Endothelial cell of umbilical vein (primary cell): ENCODE data around the gene SMIM17. TPM values are rescaled to one million over a fixed set of nuclear protein-coding genes. Genes with fewer than 3 reads are reported as not detected.

ENCODE experiments used
- BruUV-seq: library from RNA; stranded (reverse); fragments of 400-500 nt; replicated peaks from 2 replicates; lab custom pipeline; 2021; lab: Mats Ljungman, UMichigan
- CTCF ChIA-PET: fragments of 300-600, 350-600 bp; sonication (Branson Sonifier 250); formaldehyde crosslinking; loops from one replicate; lab custom pipeline; 2021; ENCODE audit warnings: antibody characterized with exemption, inconsistent platforms; lab: Charles Lee
- POLR2A ChIA-PET: fragments of 300-600, 350-600 bp; sonication (Branson Sonifier 250); formaldehyde crosslinking; loops from one replicate; lab custom pipeline; 2021; ENCODE audit warnings: antibody characterized with exemption, inconsistent platforms; lab: Charles Lee
- DNase-seq: peaks from one replicate; pipeline ENCODE4 v3.0.0-alpha.2; 2011; ENCODE audit warnings: low read depth, low spot score
- FAIRE-seq: peaks from 2 replicates; lab custom pipeline; 2011; peaks lifted over from hg19 to GRCh38; lab: Jason Lieb, UNC
- H2AFZ ChIP-seq: 2 replicates; pipeline ENCODE4 v1.6.0; 2012; ENCODE audit warnings: low read depth, low read length, control low read depth, inconsistent platforms
- H3K27ac ChIP-seq: 2 replicates; pipeline ENCODE4 v1.5.1; 2011; ENCODE audit warnings: low read depth, mild to moderate bottlenecking, control low read depth, low read length, moderate library complexity; ENCODE audit not compliant: insufficient read depth
- H3K27me3 ChIP-seq, 2 experiments: 2 replicates each; pipeline versions ENCODE4 v1.6.0 to v1.6.1; 2011; ENCODE audit warnings: low read length in 2 of 2, mixed read lengths in 1 of 2; ENCODE audit not compliant: control insufficient read depth in 2 of 2, insufficient read depth in 2 of 2
- H3K36me3 ChIP-seq, 2 experiments: 2 replicates in 1 of 2; 3 replicates in 1 of 2; pipeline ENCODE4 v1.5.1; 2011; ENCODE audit warnings: low read length in 2 of 2, mild to moderate bottlenecking in 1 of 2, moderate library complexity in 1 of 2; ENCODE audit not compliant: control insufficient read depth in 2 of 2, insufficient read depth in 2 of 2; ENCODE audit errors: extremely low read depth in 1 of 2
- H3K4me1 ChIP-seq: 3 replicates; pipeline ENCODE4 v1.5.1; 2011; ENCODE audit warnings: mild to moderate bottlenecking, low read length; ENCODE audit not compliant: control insufficient read depth, insufficient read depth; ENCODE audit errors: extremely low read depth
- H3K4me2 ChIP-seq: 2 replicates; pipeline ENCODE4 v1.6.1; 2011; ENCODE audit warnings: low read length, control low read depth, mixed read lengths; ENCODE audit not compliant: insufficient read depth
- H3K4me3 ChIP-seq, 3 experiments: fragments of 200-600 bp in 1 of 3; sonication (generic), shearing (Covaris generic) in 1 of 3; replicated peaks in 1 of 3; 2 replicates each; pipeline ENCODE4 v1.5.1; 2011 to 2016; ENCODE audit warnings: control low read depth in 3 of 3, low read length in 3 of 3, mild to moderate bottlenecking in 2 of 3, inconsistent platforms in 1 of 3, low read depth in 1 of 3, moderate library complexity in 1 of 3; ENCODE audit not compliant: insufficient read depth in 1 of 3
- H3K79me2 ChIP-seq: 2 replicates; pipeline ENCODE4 v1.6.0; 2012; ENCODE audit warnings: low read length, inconsistent platforms; ENCODE audit not compliant: control insufficient read depth, insufficient read depth
- H3K9ac ChIP-seq: replicated peaks from 2 replicates; pipeline ENCODE3; 2011; ENCODE audit warnings: low read length, control low read depth; ENCODE audit not compliant: insufficient read depth; ENCODE audit errors: extremely low read depth
- H3K9me1 ChIP-seq: replicated peaks from 3 replicates; pipeline ENCODE4 v1.6.0; 2011; ENCODE audit warnings: mild to moderate bottlenecking, low read length; ENCODE audit not compliant: control insufficient read depth, insufficient read depth; ENCODE audit errors: extremely low read depth
- H3K9me3 ChIP-seq: replicated peaks from 2 replicates; pipeline ENCODE4 v1.5.1; 2012; ENCODE audit warnings: low read length, inconsistent platforms; ENCODE audit not compliant: control insufficient read depth, insufficient read depth
- H4K20me1 ChIP-seq: replicated peaks from 2 replicates; pipeline ENCODE3; 2011; ENCODE audit warnings: mild to moderate bottlenecking, low read length; ENCODE audit not compliant: control insufficient read depth, insufficient read depth; ENCODE audit errors: extremely low read depth
- CTCF ChIP-seq, 2 donors: IDR thresholded peaks; 1 replicate in 1 of 2; 2 replicates in 1 of 2; pipeline ENCODE4 v1.5.1; 2011; ENCODE audit warnings: low read length in 2 of 2, mild to moderate bottlenecking in 2 of 2, moderate library complexity in 2 of 2, control low read depth in 1 of 2, inconsistent platforms in 1 of 2, low read depth in 1 of 2; ENCODE audit not compliant: insufficient read depth in 1 of 2; ENCODE audit errors: extremely low read depth in 1 of 2
- EZH2 ChIP-seq: IDR thresholded peaks from 2 replicates; pipeline ENCODE4 v1.6.1; 2012; ENCODE audit warnings: borderline replicate concordance, low read depth, mild to moderate bottlenecking, moderate library complexity, low read length, inconsistent platforms; ENCODE audit not compliant: severe bottlenecking
- FOS ChIP-seq: IDR thresholded peaks from 2 replicates; pipeline ENCODE4 v1.6.1; 2011; ENCODE audit warnings: mild to moderate bottlenecking, low read length, moderate library complexity, borderline replicate concordance; ENCODE audit not compliant: insufficient read depth
- GATA2 ChIP-seq: IDR thresholded peaks from 2 replicates; pipeline ENCODE4 v1.7.0; 2011; ENCODE audit warnings: low read depth, mild to moderate bottlenecking, moderate library complexity, mixed read lengths, low read length; ENCODE audit not compliant: insufficient read length, insufficient read depth
- JUN ChIP-seq: IDR thresholded peaks from 2 replicates; pipeline ENCODE4 v1.6.1; 2011; ENCODE audit warnings: borderline replicate concordance, low read depth; ENCODE audit not compliant: insufficient read length, insufficient read depth
- MAX ChIP-seq: IDR thresholded peaks from 2 replicates; pipeline ENCODE4 v1.6.1; 2011; ENCODE audit not compliant: insufficient read depth, insufficient read length
- MYC ChIP-seq: IDR thresholded peaks from one replicate; pipeline ENCODE4 v1.6.1; 2011; ENCODE audit warnings: mild to moderate bottlenecking, low read depth, low read length
- POLR2A ChIP-seq: IDR thresholded peaks from 2 replicates; pipeline ENCODE4 v1.6.1; 2012; ENCODE audit warnings: low read depth, mild to moderate bottlenecking, control low read depth, low read length
- POLR2AphosphoS5 ChIP-seq: IDR thresholded peaks from 2 replicates; pipeline ENCODE4 v1.6.1; 2012; ENCODE audit warnings: low read depth, mild to moderate bottlenecking, control low read depth, low read length, moderate library complexity; ENCODE audit not compliant: insufficient read depth
- dilution Hi-C: fragments of 300-500 bp; cut with MboI; formaldehyde crosslinking; loops from one replicate; pipeline ENCODE4 v1.15.0; 2019; ENCODE audit warnings: low sequenced_read_pairs; ENCODE audit not compliant: extremely low pct_ligation_motif_present
- intact Hi-C: fragments of 100-400 bp; cut with micrococcal nuclease; formaldehyde crosslinking; loops from one replicate; pipeline ENCODE4 v1.10.0; 2022
- polyA plus RNA-seq, 4 experiments: library from polyadenylated mRNA; depleted of rRNA in 3 of 4; stranded (reverse) in 3 of 4; unstranded in 1 of 4; fragments of >200 nt; gene quantifications; 2 replicates each; pipeline versions ENCODE4 v1.2.1 to v1.2.3, GENCODE V29; 2011 to 2012; ENCODE audit warnings: missing spikeins in 1 of 4
- total RNA-seq: library from RNA; stranded (reverse); gene quantifications from 2 replicates; pipeline ENCODE4 v1.2.3, GENCODE V29; 2021

SMIM17 gene
- total and polyA plus RNA-seq, 2 donors (not counting 3 experiments of a cell fraction or from before 2014, with no cell fraction given), result 0.10 to 1.4 TPM

GRCh38 chr19:56670961-56671612 is 28.1 kb downstream of the SMIM17 start:
- dilution Hi-C loops (no loop called here), intact Hi-C loops (no loop called here)
- no peak overlapping the region for H2AFZ ChIP-seq
- ChIA-PET CTCF (no interaction called here), POLR2A (no interaction called here)
- no peak overlapping the region for H3K4me2 ChIP-seq
- no peak overlapping the region for H3K27ac ChIP-seq
- FAIRE-seq (no peak), DNase-seq (no peak)
- TF ChIP-seq EZH2 (no peak), GATA2 (no peak), CTCF (IDR thresholded peaks at IDR 0.05; ENCODE audit: extremely low read depth in 1 of 2, insufficient read depth in 1 of 2, low read depth in 1 of 2, low read length in 2 of 2) (no peak), MYC (no peak), MAX (no peak), POLR2A (no peak), POLR2AphosphoS5 (no peak), JUN (no peak), FOS (no peak)
- no peak overlapping the region for H3K4me3 ChIP-seq
- no peaks in the 10 kb centered on the region for H3K27me3 ChIP-seq
- H3K4me1 ChIP-seq, result no peaks in the 10 kb centered on the region
- H3K9me1 ChIP-seq, result no peaks in the 10 kb centered on the region
- no peaks in the 10 kb centered on the region for H3K79me2 ChIP-seq
- no peaks in the 10 kb centered on the region for H3K36me3 ChIP-seq
- H3K9ac ChIP-seq, result no peak overlapping the region
- peaks cover 2% of the 10 kb centered on the region for H3K9me3 ChIP-seq
- no TSS peak for BruUV-seq
- no peaks in the 10 kb centered on the region for H4K20me1 ChIP-seq
